GM19240 (cell line): ENCODE measurements around the gene GNB3.

ENCODE experiments used
- DNase-seq: peaks from one replicate; pipeline ENCODE4 v3.0.0; 2011; ENCODE audit warnings: low spot score; ENCODE audit not compliant: insufficient read length

Gene GNB3

GRCh38 chr12:6840761-6841515, at the start of gene GNB3:
TSS of gene GNB3 (plus strand) at chr12:6840925. CDS start at chr12:6841288, 363 bp downstream.
- DNase-seq = no peak

- no peak for DNase-seq
These were observed 48.7 kb upstream of the GNB3 start for GRCh38 chr12:6791931-6792520.

GRCh38 chr12:6792522-6793201, 48.1 kb upstream of the GNB3 start:
- no peak for DNase-seq

GRCh38 chr12:6795088-6795487, 45.6 kb upstream of the GNB3 start:
- no peak for DNase-seq

GRCh38 chr12:6796576-6796975, 44.1 kb upstream of the GNB3 start:
- DNase-seq = no peak

- DNase-seq = no peak
These were observed 41.6 kb upstream of the GNB3 start for GRCh38 chr12:6799147-6799546.

- no peak for DNase-seq
These were observed 33.6 kb upstream of the GNB3 start for GRCh38 chr12:6807170-6807569.

- DNase-seq = no peak
These were observed 31.7 kb upstream of the GNB3 start for GRCh38 chr12:6809056-6809455.

- no peak for DNase-seq
These were observed 30.0 kb upstream of the GNB3 start for GRCh38 chr12:6810758-6811157.

GRCh38 chr12:6813363-6813762, 27.4 kb upstream of the GNB3 start:
- DNase-seq = no peak

GRCh38 chr12:6816598-6816997, 24.1 kb upstream of the GNB3 start:
- no peak for DNase-seq

GRCh38 chr12:6817098-6817497, 23.6 kb upstream of the GNB3 start:
- no peak for DNase-seq

GRCh38 chr12:6817662-6818157, 23.0 kb upstream of the GNB3 start:
- no peak for DNase-seq

GRCh38 chr12:6818222-6818621, 22.5 kb upstream of the GNB3 start:
- no peak for DNase-seq

GRCh38 chr12:6818645-6819044, 22.1 kb upstream of the GNB3 start:
- no peak for DNase-seq

GRCh38 chr12:6819106-6820030, 21.4 kb upstream of the GNB3 start:
- no peak for DNase-seq

- DNase-seq = no peak
These were observed 20.6 kb upstream of the GNB3 start for GRCh38 chr12:6820166-6820565.

GRCh38 chr12:6821591-6822425, 18.9 kb upstream of the GNB3 start, which contains the start of gene GPR162:
TSS of gene GPR162 (plus strand) at chr12:6821821. CDS start at chr12:6823899, 2,078 bp downstream.
- no peak for DNase-seq

- DNase-seq = no peak
These were observed 18.1 kb upstream of the GNB3 start for GRCh38 chr12:6822426-6823135.
